HG03095 (cell line): ENCODE data around the gene HCK.
"Not testable (repeated sequence)": the region's sequence is repeated elsewhere in the genome, so short reads cannot be mapped to it uniquely, and the experiment has no call there.

ENCODE experiments used
- ATAC-seq: cut with Tn5 transposase; IDR thresholded peaks from one replicate; pipeline ENCODE4 v1.9.1; 2021; ENCODE audit warnings: moderate library complexity; ENCODE audit not compliant: unreplicated experiment

The HCK gene

DNA sequence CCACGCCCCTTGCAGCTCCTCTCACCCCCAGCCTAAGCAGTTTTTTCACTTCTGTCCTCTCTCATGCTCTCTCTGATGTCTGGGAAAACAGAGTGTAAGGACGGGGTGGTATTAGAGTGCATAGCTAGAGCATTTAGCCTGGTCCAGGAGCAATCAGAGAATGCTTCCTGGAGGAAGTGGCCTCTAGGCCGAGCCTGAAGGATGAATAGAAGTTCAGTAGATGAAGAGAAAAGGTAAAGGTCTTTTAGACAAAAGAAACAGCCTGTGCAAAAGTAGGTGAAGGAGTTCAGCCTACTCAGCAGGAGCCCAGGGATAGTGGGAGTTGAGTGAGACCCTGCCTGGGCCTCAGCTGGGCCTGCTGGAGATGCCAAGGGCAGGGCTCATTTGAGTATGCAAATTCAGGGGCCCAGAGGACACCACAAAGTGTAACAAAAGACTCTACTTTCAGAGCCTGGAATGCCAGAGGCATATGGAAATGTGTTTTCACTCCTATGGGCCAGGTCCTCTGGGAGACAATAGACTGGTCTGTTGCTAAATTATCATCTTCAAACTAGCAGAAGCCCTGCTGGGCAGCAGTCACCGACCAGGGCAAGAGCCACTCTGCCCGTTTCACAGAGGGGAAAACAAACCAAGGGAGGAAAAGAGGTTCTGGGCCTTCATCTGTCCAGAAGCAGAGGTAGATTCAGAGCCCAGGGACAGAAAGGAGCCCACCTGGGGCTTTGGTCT lies 37.8 kb downstream of the HCK start:
- ATAC-seq: no peak

- ATAC-seq: no peak
These were observed 39.9 kb downstream of the HCK start for GRCh38 chr20:32091888-32092346.

GRCh38 chr20:32098786-32099185 lies 46.7 kb downstream of the HCK start:
- ATAC-seq: no peak

- no peak for ATAC-seq
These were observed 56.9 kb downstream of the HCK start for GRCh38 chr20:32108814-32109391.

DNA sequence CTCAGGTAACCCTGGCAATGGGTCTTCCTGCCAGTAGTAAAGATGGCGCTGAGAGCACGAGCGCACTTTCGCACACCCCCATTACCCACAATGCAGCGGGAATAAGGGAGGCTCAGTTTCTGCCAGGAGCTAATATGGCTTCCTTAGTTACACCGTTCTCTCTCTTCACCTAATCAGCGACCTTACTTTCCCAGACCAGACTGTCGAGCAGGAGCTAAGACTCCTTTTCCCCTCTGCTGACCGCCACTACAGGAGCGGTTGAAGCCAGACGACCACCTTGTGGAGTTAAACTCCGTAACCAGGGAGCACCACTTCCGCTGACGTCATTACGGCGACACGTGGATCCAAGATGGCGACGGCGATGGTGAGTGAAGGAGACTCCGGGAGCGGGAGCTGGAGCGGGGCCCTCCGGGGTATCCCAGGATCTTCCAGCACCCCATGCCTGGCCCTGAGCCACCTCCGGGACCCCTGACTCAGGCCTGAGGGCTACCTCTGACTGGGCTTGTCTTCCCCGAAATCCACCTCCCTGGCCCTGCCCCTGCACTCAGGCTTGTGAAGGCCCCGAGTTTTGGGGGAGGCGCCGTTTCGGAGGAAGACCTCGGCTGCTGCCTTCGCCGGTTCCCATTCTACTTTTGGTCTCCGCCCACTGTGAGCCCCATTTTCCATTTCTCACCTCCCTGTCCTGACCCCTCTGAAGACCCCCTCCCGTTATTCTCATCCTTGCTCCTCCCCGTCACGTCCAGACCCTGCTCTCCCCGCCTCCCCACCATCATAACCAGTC lies 57.5 kb downstream of the HCK start, which contains the start of gene TM9SF4:
Gene TM9SF4 (plus strand): TSS at position 323 of the 781 bp plus-strand sequence. CDS start 27 bp downstream, at position 350.
- ATAC-seq: peak; percentile 72

DNA sequence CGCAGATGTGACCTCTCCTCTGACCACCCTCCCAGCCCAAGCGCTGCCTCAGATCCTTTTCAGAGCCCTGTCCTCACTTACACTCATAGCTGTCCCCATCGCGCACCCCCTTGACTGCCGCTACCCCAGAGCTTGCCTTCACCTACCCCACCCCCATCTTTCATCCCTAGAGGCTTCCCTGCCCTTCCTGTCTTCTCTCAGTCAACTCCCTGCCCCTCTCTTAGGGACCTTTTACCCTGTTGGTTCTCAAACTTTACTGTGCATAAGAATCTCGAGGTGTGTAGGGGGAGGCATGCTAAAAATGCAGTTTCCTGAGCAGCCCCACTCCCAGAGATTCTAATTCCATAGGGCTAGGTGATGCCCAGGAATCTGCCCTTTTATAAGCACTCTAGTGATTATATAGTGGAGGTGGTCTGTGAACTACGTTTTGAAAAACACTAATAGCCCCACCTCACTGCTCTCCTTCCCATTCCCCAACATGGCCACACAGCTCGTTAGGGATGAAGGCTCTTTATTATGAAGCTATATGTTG lies 58.2 kb downstream of the HCK start:
- ATAC-seq: no peak

DNA sequence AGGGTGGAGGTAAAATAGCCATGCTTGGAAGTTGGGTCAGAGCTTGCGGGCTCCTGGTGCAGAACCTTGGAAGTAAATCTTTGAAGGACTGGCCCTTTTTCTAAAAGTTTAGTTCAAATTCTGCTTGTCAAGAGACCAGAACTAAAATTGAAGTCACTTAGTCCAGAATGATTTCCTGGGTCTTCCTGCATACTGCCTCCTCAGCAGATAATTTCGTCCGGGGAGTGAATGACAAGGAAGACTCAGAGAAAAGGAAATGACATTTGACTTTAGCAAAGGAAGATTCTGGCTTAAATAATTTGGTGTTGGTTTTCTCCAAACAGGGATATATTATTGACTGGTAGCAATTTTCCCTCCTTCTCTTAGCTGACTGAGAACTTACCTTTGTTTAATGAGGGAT lies 58.7 kb downstream of the HCK start:
- ATAC-seq: no peak

DNA sequence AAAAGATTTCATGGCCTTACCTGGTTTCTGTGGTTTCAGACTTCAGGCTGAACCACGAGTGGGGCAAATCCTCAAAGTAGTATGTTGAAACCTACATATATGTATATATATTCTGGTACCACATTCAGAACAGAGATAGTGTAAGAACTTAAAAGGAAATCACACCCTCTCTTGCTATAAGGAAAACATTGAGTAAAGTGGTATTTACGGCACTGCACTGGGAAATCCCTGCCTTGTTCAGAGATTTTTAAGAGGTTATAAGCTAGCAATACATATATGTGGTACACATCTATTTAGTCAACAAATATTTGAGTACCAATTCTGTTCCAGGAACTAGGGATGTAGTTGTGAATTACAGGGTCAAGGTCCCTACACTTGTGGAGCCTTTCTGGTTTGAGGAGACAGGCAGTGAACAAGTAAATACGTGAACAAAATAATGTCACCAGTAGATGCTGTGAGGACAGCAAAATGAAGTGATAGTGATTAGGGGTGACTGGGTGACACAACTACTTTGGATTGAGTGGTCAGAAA lies 59.2 kb downstream of the HCK start:
- no peak for ATAC-seq

DNA sequence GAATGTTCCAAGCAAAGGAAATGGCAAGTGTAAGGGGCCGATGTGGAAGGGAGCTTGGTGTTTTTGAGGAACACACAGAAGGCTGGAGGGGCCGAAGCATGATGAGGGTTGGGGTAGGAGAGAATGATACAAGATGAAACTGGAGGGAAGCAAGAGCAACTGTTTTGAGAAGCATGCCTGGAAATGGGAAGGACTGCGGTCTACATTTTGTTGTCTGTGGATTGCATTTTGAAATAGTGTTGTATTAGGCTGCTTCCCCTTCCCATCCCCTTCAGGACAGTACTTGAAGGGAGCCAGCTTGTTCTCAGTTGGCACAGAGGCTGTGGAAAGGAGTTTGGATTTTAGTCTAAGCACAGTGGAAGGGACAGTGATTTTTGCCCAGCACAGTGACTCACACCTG lies 59.7 kb downstream of the HCK start:
- ATAC-seq: no peak

DNA sequence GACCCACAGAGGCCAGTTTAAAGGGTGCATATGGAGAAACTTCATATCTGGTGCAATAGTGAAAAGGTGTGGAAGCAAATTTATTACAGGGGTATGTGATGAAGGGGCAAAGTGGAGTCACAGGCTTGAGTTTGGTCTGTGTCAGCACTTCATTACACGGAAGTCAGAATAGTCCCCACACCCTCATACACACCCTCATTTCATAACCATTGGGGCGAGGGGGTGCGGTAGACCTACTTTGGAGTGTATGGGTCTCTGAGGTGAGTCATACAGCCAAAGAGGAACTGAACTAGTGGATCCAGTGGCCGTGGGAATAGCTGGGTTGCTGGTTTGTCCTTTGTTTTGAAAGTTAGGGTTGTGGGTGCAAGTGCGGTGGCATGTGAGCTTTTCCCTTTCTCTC lies 60.8 kb downstream of the HCK start:
- no peak for ATAC-seq

- ATAC-seq: no peak
These were observed 61.7 kb downstream of the HCK start for GRCh38 chr20:32113591-32114260.

- no peak for ATAC-seq
These were observed 62.4 kb downstream of the HCK start for GRCh38 chr20:32114305-32114960.

DNA sequence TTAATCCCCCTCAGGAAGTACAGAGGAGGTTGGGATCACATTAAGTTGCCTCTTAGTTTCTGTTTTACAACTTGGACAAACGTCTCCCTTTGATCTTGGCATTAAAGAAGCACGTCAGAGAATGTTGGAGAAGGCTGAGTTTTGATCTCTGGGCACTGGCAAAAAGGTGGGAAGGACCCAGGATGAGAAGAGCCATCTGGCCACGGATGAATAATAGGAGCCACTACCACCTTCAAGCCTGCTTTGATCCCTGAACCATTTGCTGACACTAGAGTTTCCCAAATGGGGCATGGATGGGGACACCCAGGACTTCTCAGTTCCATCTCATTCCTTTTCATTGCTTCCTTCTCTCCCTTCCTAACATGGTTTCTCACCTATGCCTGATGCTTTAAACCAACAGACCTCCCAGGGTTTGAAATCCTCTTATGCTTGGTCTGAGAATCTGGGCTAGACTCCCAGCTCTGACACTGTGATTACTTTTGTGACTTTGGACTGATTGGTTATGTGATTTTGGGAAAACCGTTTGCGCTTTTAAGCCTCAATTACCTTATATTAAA lies 63.2 kb downstream of the HCK start:
- ATAC-seq: no peak

- ATAC-seq: no peak
These were observed 64.1 kb downstream of the HCK start for GRCh38 chr20:32116079-32116521.

- not testable (repeated sequence) for ATAC-seq
These were observed 64.8 kb downstream of the HCK start for GRCh38 chr20:32116796-32117195.

DNA sequence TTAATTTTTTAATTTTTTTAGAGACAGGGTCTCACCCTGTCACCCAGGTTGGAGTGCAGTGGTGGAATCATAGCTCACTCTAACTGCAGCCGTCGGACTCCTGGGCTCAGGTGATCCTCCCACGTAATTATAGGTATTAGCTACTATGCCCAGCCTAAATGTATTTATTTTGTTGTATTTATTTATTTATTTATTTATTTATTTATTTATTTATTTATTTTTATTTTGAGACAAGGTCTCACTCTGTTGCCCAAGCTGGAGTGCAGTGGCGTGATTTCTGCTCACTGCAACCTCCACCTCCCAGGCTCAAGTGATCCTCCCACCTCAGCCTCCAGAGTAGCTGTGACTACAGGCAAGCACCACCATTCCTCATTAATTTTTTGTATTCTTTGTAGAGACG lies 66.4 kb downstream of the HCK start:
- not testable (repeated sequence) for ATAC-seq

DNA sequence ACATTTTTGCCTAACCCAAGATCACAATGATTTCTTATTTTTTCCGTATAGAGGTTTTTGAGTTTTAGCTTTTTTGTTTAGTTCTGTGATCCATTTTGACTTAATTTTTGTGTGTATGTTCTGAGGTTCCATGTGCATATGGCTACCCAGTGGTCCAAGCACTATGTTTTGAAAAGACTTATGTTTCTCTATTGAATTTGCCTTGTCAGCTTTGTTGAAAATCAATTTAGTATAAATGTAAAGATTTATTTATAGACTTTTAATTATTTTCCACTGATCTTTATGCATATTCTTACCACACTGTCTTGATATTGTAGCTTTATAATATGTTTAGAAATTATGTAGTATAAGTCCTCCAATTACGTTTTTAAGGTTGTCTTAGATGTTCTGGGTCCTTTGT lies 67.7 kb downstream of the HCK start:
- ATAC-seq: no peak

DNA sequence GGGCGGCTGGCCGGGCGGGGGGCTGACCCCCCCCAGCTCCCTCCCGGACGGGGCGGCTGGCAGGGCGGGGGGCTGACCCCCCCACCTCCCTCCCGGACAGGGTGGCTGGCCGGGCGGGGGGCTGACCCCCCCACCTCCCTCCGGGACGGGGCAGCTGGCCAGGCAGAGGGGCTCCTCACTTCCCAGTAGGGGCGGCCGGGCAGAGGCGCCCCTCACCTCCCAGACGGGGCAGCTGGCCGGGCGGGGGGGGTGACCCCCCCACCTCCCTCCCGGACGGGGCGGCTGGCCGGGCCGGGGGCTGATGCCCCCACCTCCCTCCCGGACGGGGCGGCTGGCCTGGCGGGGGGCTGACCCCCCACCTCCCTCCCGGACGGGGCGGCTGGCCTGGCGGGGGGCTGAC lies 69.9 kb downstream of the HCK start:
- not testable (repeated sequence) for ATAC-seq

GRCh38 chr20:32123088-32123487 lies 71.0 kb downstream of the HCK start:
- ATAC-seq: no peak

DNA sequence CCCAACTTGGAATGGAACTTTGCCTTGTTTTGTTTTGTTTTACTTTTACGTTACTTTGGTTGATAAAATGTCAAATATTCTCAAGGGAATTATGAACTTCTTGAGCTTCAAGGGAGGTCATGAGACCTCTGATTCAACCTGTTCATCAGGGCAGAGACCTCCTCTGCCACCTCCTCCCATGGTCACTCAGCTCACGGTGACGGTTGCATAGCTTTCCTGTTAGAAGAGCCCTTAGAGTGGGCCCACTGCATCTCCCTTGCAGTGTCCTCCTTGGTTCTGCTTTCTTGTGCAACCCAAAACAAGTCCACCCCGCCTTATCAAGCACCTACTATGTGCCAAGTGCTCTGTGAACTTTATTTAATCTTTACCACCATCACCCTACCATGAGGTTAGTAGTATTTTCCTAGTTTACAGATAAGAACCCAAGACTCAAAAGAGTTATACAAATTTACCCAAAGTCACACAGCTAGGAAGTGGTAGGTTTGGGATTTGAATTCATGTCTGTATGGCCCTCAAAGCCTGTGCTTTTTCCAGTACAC lies 72.9 kb downstream of the HCK start:
- no peak for ATAC-seq
